Aorta (tissue), 5 donors: Measurements from ENCODE around the gene CTSV. TPM values are rescaled to one million over a fixed set of nuclear protein-coding genes. Genes with fewer than 3 reads are reported as not detected.
"Not testable (repeated sequence)": the region's sequence is repeated elsewhere in the genome, so short reads cannot be mapped to it uniquely, and the experiment has no call there.

ENCODE experiments used
- ATAC-seq: fragments of 200-7000 bp; cut with Tn5 transposase; one replicate; pipeline ENCODE4 v1.9.1; 2022; ENCODE audit warnings: moderate library complexity; ENCODE audit not compliant: low FRiP score
- DNase-seq, 2 donors: peaks; one replicate each; pipeline ENCODE4 v3.0.0-alpha.2; 2020
- H3K27ac ChIP-seq, 2 donors: one replicate each; pipeline ENCODE4 v1.5.1; 2013; ENCODE audit warnings: low read length in 2 of 2, mild to moderate bottlenecking in 2 of 2, moderate library complexity in 2 of 2, control low read depth in 1 of 2, inconsistent platforms in 1 of 2, low read depth in 1 of 2
- H3K27me3 ChIP-seq, 2 donors: one replicate each; pipeline ENCODE4 v1.6.1; 2013; ENCODE audit warnings: control low read depth in 1 of 2, low read length in 1 of 2, mild to moderate bottlenecking in 1 of 2, moderate library complexity in 1 of 2; ENCODE audit not compliant: insufficient read depth in 2 of 2, control insufficient read depth in 1 of 2
- H3K36me3 ChIP-seq, 2 donors: one replicate each; pipeline ENCODE4 v1.6.1; 2013; ENCODE audit warnings: control low read depth in 1 of 2, low read length in 1 of 2, mild to moderate bottlenecking in 1 of 2; ENCODE audit not compliant: insufficient read depth in 2 of 2, control insufficient read depth in 1 of 2
- H3K4me1 ChIP-seq, 2 donors: one replicate each; pipeline ENCODE4 v1.6.1; 2013; ENCODE audit warnings: low read length in 2 of 2, control low read depth in 1 of 2, mild to moderate bottlenecking in 1 of 2, moderate library complexity in 1 of 2; ENCODE audit not compliant: insufficient read depth in 2 of 2, control insufficient read depth in 1 of 2
- H3K4me3 ChIP-seq, 2 donors: one replicate each; pipeline ENCODE4 v1.5.1; 2013; ENCODE audit warnings: low read length in 2 of 2, control low read depth in 1 of 2, mild to moderate bottlenecking in 1 of 2
- H3K9me3 ChIP-seq: one replicate; pipeline ENCODE4 v1.6.1; 2013; ENCODE audit warnings: mild to moderate bottlenecking, low read length; ENCODE audit not compliant: control insufficient read depth
- WGBS, 2 donors: extraction: QIAGEN DNeasy Blood & Tissue Kit; methylation state at CpG; one replicate each; pipeline ENCODE4 v1.1.7; 2013; 5-methylcytosine and 5-hydroxymethylcytosine counted together
- intact Hi-C, 2 donors: fragments of 100-400 bp; cut with DNase I; formaldehyde crosslinking; loops; one replicate each; pipeline versions ENCODE4 v1.14.2 to v1.15.0; 2022
- polyA plus RNA-seq, 2 donors: library from polyadenylated mRNA; stranded (reverse); fragments of 200-250 nt; gene quantifications; one replicate each; pipeline ENCODE4 v1.2.3, GENCODE V29; 2013
- total RNA-seq, 2 donors: library from RNA; stranded (reverse); fragmentation: NEBNext Ultra II Directional; extraction: Animal tissue kit (Norgen Biotek cat#: 25700); gene quantifications; one replicate each; pipeline ENCODE4 v1.2.1, GENCODE V29; 2021
- donor health status: healthy with polysubstance abuse.
- donor health status: Bipolar disorder and iron deficiency.
- donor health status: DM: no; HTN: no; CAD: no.
- donor health status: DM: no; HTN: no; CAD: no.
- donor health status: DM: yes; HTN: yes; CAD: no.

Gene CTSV
- total and polyA plus RNA-seq, 4 donors, result 2.3 TPM; not detected in 3

DNA sequence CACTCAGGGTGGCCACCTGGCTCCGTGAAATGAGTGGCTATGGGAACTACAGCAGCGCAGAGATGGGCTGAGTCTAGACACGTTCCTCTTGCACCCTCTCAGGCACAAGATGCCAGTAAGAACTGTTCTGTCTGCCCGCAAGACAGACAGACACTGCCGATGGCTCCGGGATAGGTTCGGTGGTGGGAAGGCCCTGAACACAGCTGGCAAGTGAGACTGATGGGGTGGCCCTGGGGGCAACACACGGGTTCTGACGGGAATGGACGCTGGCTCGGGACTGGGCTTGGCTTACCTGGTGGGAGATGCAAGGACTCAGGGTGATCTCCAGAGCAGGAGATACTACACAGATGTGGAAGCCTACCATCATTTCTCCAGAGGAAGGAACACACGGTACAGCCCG, 16.9 kb upstream of the CTSV start:
- H3K9me3 ChIP-seq, intact Hi-C loops, H3K4me3 ChIP-seq, H3K36me3 ChIP-seq, H3K4me1 ChIP-seq, H3K27ac ChIP-seq, DNase-seq, H3K27me3 ChIP-seq: not testable (repeated sequence)
- peak; percentile 36 for ATAC-seq
- 81 to 94% methylated on average over 10 to 12 of the region's 13 CpGs for WGBS, 2 donors

DNA sequence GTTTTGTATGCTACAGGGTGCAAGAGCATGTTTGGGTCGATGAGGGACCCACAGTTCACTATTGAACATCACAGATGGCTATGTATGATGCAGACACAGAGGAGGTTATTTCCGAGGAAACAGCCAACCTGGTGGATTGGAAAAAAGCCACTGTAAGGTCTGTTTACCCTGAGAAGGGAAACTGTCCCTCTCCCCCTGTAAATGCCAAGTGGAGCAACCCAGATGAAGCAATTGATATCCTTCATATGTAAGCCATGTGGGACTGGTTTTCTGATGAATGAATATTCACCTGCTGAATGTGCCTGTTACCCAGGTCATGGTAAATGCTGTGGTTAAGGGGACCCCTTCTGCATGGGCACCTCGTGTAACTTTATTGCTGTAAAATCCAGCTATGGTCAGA, 14.8 kb upstream of the CTSV start:
- intact Hi-C loops, result no loop called here
- no peaks in the 10 kb centered on the region for H3K36me3 ChIP-seq
- H3K27ac ChIP-seq, result no peak overlapping the region
- H3K4me1 ChIP-seq, result no peaks in the 10 kb centered on the region
- DNase-seq, result no peak
- ATAC-seq, result no peak
- no peaks in the 10 kb centered on the region for H3K27me3 ChIP-seq
- WGBS, 2 donors, result 49 to 50% methylated on average over 3 of the region's 3 CpGs
- H3K9me3 ChIP-seq, result no peaks in the 10 kb centered on the region
- H3K4me3 ChIP-seq, result no peak overlapping the region

DNA sequence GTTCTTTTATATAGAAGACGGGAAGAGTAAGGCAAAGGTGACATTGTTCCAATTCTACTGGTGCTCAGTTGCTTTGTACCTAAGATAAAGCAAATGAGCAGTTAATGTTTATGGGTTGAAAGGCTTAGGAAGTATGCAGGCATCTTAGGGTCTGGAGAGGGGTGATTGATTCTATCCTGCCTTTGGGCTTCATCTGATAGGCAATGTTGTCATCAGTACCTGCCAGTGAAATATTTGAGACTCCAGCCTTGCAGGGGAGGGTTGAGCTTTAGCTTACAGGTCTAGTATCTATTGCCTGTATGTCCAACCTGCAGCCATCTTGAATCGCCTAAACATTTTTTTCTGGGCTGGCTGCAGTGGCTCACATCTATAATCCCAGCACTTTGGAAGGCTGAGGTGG, 13.8 kb upstream of the CTSV start:
- intact Hi-C loops, result no loop called here
- no peak for ATAC-seq
- H3K36me3 ChIP-seq, result no peaks in the 10 kb centered on the region
- H3K4me1 ChIP-seq, result no peaks in the 10 kb centered on the region
- no peak overlapping the region for H3K27ac ChIP-seq
- 66 to 69% methylated on average over 2 of the region's 2 CpGs for WGBS, 2 donors
- H3K27me3 ChIP-seq, result no peaks in the 10 kb centered on the region
- H3K9me3 ChIP-seq, result no peaks in the 10 kb centered on the region
- H3K4me3 ChIP-seq, result no peak overlapping the region
- no peak for DNase-seq

DNA sequence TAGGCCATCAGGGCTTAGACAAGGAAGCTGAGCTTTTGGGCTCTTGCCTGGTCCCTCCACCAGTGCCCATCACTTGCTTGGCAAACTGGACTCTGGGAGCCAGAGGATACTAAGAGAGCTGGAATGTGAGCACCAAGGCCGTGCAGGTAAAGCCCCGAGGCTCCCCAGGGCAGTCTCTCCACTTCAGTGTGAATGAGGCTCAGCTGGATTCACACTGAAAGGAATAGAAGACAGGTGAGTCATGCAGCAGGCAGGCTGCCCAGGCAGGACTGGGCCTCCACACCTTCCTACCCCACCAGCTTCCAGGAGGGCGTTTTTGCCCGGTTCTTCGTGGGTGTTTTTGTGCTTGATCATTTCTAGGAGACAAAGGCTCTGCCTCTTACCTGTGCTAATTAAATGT, 7.3 kb upstream of the CTSV start:
- H3K9me3 ChIP-seq, result peaks cover 3% of the 10 kb centered on the region
- H3K4me3 ChIP-seq, result no peak overlapping the region
- peaks cover 0 to 2% of the 10 kb centered on the region in 2 donors for H3K27me3 ChIP-seq
- WGBS, 2 donors, result 50 to 51% methylated on average over 5 of the region's 5 CpGs
- intact Hi-C loops, result no loop called here
- no peaks in the 10 kb centered on the region for H3K4me1 ChIP-seq
- H3K27ac ChIP-seq, result no peak overlapping the region
- no peaks in the 10 kb centered on the region for H3K36me3 ChIP-seq
- no peak for DNase-seq
- no peak for ATAC-seq

DNA sequence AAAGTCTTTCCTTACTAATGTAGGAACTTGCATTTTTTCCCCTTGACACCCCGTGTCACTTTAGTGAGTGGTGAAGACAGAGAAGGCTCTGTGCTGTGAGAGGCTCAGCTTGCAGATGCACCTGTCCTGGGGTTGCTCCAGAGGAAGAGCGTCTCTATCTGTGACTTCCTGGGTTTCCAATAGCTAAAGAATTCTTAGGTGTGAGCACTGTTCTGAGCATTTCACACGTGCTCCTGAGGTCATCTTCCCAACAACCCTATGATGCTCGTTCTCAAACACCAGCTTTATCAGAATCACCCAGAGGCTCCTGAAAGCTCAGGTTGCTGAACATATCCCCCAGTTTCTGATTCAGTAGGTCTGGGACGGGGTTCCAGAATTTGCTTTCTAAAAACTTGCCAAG, 6.4 kb upstream of the CTSV start:
- 73% methylated on average over 5 of the region's 5 CpGs for WGBS, 2 donors

DNA sequence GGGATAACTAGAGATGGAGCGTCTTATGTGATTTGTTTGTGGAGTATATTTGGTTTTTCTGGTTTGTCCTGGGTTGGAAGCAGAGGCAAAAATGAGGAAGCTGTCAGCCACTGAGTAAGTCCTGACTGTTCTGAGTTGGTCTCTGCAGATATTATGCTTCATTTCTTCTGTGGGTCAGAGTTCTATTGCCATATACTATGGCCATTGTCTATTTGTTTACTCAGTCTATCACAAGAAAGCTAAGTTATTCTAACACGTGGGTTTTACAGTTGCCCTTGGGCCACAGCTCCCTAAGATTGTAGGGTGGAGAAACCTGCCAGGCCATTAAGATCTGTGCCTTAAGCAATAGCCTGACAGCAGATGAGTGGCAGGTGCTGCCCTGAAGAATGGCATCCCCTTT, 3.0 kb upstream of the CTSV start:
- intact Hi-C loops, result no loop called here
- Histone ChIP-seq H3K9me3 (peaks cover 3% of the 10 kb centered on the region), H3K4me3 (no peak overlapping the region), H3K36me3 (no peaks in the 10 kb centered on the region), H3K27ac (no peak overlapping the region), H3K4me1 (no peaks in the 10 kb centered on the region), H3K27me3 (peaks cover 0 to 2% of the 10 kb centered on the region in 2 donors)
- ATAC-seq (no peak), DNase-seq (no peak)
- WGBS, 2 donors, result 45 to 48% methylated on average over 2 of the region's 2 CpGs

More for the DNA sequence above, 6.4 kb upstream of the CTSV start:
- Histone ChIP-seq H3K36me3 (no peaks in the 10 kb centered on the region), H3K4me1 (no peaks in the 10 kb centered on the region), H3K27ac (no peak overlapping the region), H3K4me3 (no peak overlapping the region), H3K27me3 (peaks cover 0 to 2% of the 10 kb centered on the region in 2 donors), H3K9me3 (peaks cover 3% of the 10 kb centered on the region)
- intact Hi-C loops, result no loop called here
- DNase-seq (no peak), ATAC-seq (no peak)

DNA sequence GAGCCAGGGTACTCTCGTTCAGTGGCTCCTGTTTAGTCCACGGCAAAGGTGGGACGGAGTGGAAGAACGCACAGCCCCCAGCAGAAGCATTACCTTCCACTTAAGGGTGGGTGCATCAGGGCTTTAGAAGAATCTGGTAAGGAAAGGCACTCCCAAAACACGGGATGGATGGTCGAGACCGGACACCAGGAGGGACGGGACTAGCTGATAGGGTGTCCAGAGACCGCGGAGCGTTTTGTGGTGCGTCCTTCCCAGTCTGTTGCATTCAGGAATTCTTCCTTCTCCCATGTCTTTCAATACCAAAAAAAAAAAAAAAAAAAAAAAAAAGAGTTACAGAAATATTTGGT, 545 bp upstream of the CTSV start:
- Histone ChIP-seq H3K4me3 (peak overlapping the region in 1 of 2 donors; percentile 1), H3K27me3 (peaks cover 0 to 2% of the 10 kb centered on the region in 2 donors), H3K27ac (no peak overlapping the region), H3K36me3 (no peaks in the 10 kb centered on the region), H3K9me3 (peaks cover 3% of the 10 kb centered on the region), H3K4me1 (no peaks in the 10 kb centered on the region)
- intact Hi-C loops, result no loop called here
- ATAC-seq (peak; percentile 55), DNase-seq (no peak)
- WGBS, 2 donors, result 2% methylated on average over 12 of the region's 12 CpGs

DNA sequence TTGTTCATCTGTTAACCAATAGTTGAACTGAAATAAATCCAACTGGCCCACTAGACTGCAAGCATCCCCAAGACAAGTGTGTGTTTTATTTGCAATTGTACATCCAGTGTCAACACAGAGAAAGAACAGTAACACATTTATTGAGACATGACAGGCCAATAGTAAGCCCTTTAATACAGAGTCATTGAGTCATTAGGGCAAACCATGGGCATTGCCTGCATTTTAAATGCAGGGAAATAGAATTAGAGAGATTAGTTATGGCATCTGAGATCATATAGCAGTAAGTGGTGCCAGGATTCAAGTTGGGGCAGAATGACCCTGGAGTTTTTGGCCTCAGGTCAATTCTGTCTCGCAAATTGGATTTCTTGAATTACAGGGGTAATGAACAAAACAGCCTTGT, 15.4 kb downstream of the CTSV start:
- H3K36me3 ChIP-seq, intact Hi-C loops, H3K27me3 ChIP-seq, H3K4me1 ChIP-seq, ATAC-seq, H3K27ac ChIP-seq, H3K4me3 ChIP-seq, DNase-seq, H3K9me3 ChIP-seq: not testable (repeated sequence)
- 88 to 92% methylated on average over 1 of the region's 1 CpG for WGBS, 2 donors

DNA sequence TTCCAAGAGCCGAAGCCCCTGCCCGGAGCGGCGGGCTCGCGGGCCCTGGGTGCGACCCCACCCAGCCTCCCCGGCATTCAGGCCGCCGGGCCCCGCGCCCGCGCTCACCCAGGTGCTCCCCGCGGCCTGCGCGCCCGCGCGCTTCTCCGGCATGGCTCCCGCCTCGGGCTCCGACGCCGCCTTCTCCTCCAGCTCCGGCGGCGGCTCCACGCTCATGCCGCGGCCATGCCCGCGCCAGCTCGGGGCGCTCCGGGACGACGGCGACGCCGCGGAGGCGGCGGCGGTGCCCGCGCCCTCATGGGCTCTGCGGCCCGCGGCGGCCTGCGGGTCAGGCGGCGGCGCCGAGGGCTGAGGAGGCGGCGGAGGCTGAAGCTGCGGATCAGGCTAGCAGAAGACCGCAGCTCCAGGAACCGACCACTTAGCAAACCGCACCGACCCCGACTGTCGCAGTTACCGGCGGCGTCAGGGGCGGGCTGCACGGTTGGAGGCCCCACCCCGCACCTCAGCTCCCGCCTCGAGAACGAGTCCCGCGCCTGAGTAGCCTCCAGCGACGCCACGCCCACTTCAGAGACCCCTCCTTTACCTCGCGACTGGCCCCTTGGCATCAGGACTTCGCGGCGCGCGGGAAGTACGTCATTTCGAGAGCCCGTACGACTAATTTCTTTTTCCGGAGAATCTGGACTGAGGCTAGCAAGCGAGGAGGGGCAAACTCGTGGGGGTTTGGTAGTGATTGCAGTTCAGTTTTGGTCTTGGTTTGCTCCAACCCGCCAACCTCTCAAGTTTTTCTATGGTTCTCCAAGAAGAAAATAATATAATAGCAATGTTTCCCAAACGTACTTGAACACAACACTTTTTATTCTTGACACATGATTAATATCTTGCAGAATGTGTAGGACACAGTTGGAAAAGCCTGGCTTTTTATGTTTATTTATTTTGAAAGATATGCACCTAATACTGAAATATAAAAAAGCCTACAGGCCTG, 25.5 kb downstream of the CTSV start:
- peak; percentile 79 to 87 for DNase-seq
- H3K36me3 ChIP-seq, intact Hi-C loops, H3K9me3 ChIP-seq, H3K27me3 ChIP-seq, H3K4me1 ChIP-seq: not testable (repeated sequence)
- peak overlapping the region; percentile 53 to 87 for H3K4me3 ChIP-seq
- peak overlapping the region in 1 of 2 donors; percentile 71 for H3K27ac ChIP-seq
- ATAC-seq, result peak; percentile 98
- 0% methylated on average over 52 to 97 of the region's 97 CpGs for WGBS, 2 donors
